ENCODE results near the gene LBHD2. TPM values are rescaled to one million over a fixed set of nuclear protein-coding genes. Genes with fewer than 3 reads are reported as not detected.

The LBHD2 gene
- total and polyA plus RNA-seq, 10 of the 15 experiments (the other 5 are each of a cell fraction or from before 2014, with no cell fraction given): not detected

DNA sequence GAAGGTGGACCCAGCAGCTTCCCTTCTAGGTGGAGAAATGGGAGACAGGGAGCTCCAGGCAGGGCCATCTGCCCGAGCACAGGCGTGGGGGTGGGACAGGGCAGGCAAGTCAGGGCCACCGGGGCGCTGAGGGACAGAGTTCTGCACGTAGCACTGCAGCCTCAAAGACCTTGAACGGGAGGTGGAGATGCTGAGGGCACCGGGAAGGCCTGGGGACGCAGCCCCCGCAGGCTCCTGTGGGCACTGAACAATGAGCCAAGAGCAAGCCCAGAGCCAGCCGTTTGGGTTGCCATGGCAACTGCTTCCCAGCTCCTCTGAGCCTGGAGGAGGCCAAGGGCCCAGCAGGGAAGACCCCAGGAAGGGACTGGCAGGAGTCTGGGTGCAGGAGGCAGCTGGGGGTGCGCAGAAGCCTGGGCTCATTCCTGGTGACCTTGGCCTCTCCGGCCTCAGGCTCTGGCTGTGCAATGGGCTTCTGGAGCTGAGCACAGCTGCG lies 3.4 kb downstream of the LBHD2 start:
- DNase-seq (ENCODE audit: low read depth, low spot score) (no peak), ATAC-seq (no peak), FAIRE-seq (no peak)
- Histone ChIP-seq H3K27me3 (replicated peaks in 1 of 2; ENCODE audit: control insufficient read depth in 2 of 2, insufficient read depth in 2 of 2, low read length in 1 of 2) (peaks cover 0 to 2% of the 10 kb centered on the region in 2 experiments; a peak in 2 of 4 replicates), H4K20me1 (ENCODE audit: control insufficient read depth, insufficient read depth) (no peaks in the 10 kb centered on the region), H3K79me2 (ENCODE audit: control insufficient read depth, insufficient read depth, low read length) (no peaks in the 10 kb centered on the region), H3K27ac (ENCODE audit: control insufficient read depth, insufficient read depth) (no peak overlapping the region), H3K9ac (ENCODE audit: control insufficient read depth, insufficient read depth, low read length) (no peak overlapping the region), H2AFZ (ENCODE audit: control insufficient read depth, low read depth, low read length) (no peak overlapping the region), H3K9me3 (replicated peaks; ENCODE audit: control insufficient read depth, insufficient read depth, low read length) (no peaks in the 10 kb centered on the region), H3K4me3 (no peak overlapping the region), H3K4me1 (ENCODE audit: control insufficient read depth, insufficient read depth, low read length) (peaks cover 9% of the 10 kb centered on the region), H3K4me2 (ENCODE audit: control insufficient read depth, insufficient read depth) (no peak overlapping the region), H3K36me3 (ENCODE audit: control insufficient read depth in 2 of 2, insufficient read depth in 2 of 2, low read length in 1 of 2) (no peaks in the 10 kb centered on the region)
- TF ChIP-seq IRF4 (IDR thresholded peaks at IDR 0.05; ENCODE audit: low read depth, low read length) (no peak), BRCA1 (IDR thresholded peaks at IDR 0.05; ENCODE audit: low read depth, low read length) (no peak), RCOR1 (conservative IDR thresholded peaks at IDR 0.05; ENCODE audit: low read depth, low read length) (no peak), HDAC2 (IDR thresholded peaks at IDR 0.05) (no peak), ASH2L (IDR thresholded peaks at IDR 0.05; ENCODE audit: borderline replicate concordance, low read depth) (no peak), YBX1 (IDR thresholded peaks at IDR 0.05) (no peak), YY1 (IDR thresholded peaks at IDR 0.05; ENCODE audit: low read depth, low read length) (no peak), KDM1A (IDR thresholded peaks at IDR 0.05; ENCODE audit: borderline replicate concordance) (no peak), JUNB (IDR thresholded peaks at IDR 0.05) (no peak), SIX5 (IDR thresholded peaks at IDR 0.05; ENCODE audit: low read depth, low read length, severe bottlenecking) (no peak)
- TF ChIP-seq, protein P1, sequence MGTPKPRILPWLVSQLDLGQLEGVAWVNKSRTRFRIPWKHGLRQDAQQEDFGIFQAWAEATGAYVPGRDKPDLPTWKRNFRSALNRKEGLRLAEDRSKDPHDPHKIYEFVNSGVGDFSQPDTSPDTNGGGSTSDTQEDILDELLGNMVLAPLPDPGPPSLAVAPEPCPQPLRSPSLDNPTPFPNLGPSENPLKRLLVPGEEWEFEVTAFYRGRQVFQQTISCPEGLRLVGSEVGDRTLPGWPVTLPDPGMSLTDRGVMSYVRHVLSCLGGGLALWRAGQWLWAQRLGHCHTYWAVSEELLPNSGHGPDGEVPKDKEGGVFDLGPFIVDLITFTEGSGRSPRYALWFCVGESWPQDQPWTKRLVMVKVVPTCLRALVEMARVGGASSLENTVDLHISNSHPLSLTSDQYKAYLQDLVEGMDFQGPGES (IDR thresholded peaks at IDR 0.05): no peak
- TF ChIP-seq, protein P2, sequence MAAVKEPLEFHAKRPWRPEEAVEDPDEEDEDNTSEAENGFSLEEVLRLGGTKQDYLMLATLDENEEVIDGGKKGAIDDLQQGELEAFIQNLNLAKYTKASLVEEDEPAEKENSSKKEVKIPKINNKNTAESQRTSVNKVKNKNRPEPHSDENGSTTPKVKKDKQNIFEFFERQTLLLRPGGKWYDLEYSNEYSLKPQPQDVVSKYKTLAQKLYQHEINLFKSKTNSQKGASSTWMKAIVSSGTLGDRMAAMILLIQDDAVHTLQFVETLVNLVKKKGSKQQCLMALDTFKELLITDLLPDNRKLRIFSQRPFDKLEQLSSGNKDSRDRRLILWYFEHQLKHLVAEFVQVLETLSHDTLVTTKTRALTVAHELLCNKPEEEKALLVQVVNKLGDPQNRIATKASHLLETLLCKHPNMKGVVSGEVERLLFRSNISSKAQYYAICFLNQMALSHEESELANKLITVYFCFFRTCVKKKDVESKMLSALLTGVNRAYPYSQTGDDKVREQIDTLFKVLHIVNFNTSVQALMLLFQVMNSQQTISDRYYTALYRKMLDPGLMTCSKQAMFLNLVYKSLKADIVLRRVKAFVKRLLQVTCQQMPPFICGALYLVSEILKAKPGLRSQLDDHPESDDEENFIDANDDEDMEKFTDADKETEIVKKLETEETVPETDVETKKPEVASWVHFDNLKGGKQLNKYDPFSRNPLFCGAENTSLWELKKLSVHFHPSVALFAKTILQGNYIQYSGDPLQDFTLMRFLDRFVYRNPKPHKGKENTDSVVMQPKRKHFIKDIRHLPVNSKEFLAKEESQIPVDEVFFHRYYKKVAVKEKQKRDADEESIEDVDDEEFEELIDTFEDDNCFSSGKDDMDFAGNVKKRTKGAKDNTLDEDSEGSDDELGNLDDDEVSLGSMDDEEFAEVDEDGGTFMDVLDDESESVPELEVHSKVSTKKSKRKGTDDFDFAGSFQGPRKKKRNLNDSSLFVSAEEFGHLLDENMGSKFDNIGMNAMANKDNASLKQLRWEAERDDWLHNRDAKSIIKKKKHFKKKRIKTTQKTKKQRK (IDR thresholded peaks at IDR 0.05; ENCODE audit: low read depth, low read length): no peak
- intact Hi-C loops (cut with micrococcal nuclease; ENCODE audit: unreplicated experiment): no loop called here
- in situ Hi-C loops (cut with MboI): no loop called here
- ChIA-PET POLR2A (interaction anchor here (0.5 kb wide), 1 partner anchor 62 kb away, joined by 3 read pairs; no protein-coding TSS in a partner anchor), SMC1A (ENCODE audit: uncharacterized antibody, unreplicated experiment) (interaction anchor here (0.5 to 1.1 kb wide), 3 partner anchors 14 to 96 kb away, joined by 3 read pairs; no protein-coding TSS in a partner anchor), RAD21 (ENCODE audit: unreplicated experiment) (interaction anchor here (0.9 kb wide), 1 partner anchor 17 kb away, joined by 3 read pairs; no protein-coding TSS in a partner anchor), CTCF (interaction anchor here (1.2 to 2.8 kb wide), 2 partner anchors 18 to 394 kb away, joined by 4 to 12 read pairs; no protein-coding TSS in a partner anchor)
- BruUV-seq (replicated peaks): no TSS peak
- 52% methylated on average over 13 of the region's 13 CpGs for WGBS (ENCODE audit: insufficient coverage, insufficient replicate concordance, low lambda C conversion rate, missing lambda C conversion rate)
